GM21576 (cell line): ENCODE data around the gene GNAT2.
"Not testable (repeated sequence)": the region's sequence is repeated elsewhere in the genome, so short reads cannot be mapped to it uniquely, and the experiment has no call there.

Source experiments
- ATAC-seq: cut with Tn5 transposase; IDR thresholded peaks from one replicate; pipeline ENCODE4 v1.9.1; 2021; ENCODE audit warnings: mild to moderate bottlenecking, moderate library complexity; ENCODE audit not compliant: unreplicated experiment

The GNAT2 gene

DNA sequence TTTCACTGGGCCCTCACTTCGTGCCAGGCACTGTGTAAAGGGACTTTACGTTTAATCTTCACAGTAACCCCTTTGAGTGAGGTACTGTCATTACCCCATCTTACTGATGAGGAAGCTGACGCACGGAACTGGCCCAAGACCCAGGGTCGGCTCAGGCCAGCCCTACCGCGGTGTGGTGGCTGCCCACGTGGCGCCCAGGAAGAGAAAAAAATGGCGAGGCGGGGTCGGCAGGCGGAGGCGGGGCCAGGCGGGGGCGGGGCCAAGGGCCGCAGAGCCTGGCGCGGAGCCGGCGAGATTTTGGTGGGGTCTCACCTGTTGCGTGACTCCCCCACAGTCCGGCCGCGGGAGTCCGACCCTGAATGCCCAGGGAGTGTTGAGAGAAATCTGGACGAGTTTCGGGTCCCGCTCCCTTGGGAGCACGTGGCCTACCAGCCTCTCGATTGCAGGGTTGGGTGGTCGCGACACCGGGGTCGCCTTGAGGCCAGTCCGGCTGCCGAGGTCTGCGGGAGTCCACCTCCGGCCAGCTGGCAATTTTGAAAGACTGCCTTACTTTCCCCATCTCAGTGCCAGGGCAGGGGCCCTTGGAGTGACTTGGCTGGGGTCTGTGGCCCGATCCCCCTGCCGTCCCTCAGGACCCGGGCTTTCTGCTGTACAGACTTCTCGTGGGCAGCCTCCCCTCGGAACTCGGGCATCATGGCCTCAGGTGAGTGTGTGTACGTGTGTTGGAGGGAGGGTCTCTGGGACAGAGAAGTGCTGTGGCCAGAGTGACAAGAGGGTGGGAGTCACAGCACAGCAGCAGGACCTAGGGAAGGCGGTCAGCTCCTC, at the start of gene GNAT2, which contains the start of gene AMPD2:
GNAT2 (minus strand) TSS at position 41 of the 825 bp plus-strand sequence. CDS start 6,746 bp downstream, outside the sequence.
AMPD2 (plus strand) TSS at position 262 of the 825 bp plus-strand sequence. CDS start 1,339 bp downstream, outside the sequence.
- peak; percentile 51 for ATAC-seq

DNA sequence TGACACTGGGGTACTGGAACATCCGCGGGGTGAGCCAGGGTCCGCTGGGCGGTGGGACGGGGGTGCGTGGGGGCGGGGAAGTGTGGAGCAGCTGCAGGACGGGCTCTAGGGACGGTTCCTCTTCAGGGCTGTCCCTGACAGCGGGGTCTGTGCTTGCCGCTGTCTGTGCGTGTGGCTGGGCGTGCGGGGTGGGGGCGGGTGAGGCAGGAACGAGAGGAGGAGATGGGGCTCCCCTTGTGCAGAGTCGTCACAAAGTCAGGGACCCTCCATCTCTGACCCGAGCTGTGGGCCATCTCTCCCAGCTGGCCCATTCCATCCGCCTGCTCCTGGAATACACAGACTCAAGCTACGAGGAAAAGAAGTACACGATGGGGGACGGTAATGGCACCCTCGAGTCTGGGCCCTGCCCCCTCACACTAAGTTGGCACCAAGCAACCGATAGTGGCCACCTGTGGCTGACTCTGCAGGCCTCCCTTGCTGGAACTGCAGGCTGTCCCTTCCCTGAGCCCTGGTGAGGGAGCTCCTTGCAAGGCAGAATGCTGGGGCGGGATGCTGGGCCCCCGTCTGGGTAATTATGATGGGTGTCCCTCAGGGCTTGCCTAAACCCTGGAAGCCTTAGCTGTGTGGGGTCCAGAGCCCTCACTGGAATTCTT, 48.8 kb upstream of the GNAT2 start:
- no peak for ATAC-seq

DNA sequence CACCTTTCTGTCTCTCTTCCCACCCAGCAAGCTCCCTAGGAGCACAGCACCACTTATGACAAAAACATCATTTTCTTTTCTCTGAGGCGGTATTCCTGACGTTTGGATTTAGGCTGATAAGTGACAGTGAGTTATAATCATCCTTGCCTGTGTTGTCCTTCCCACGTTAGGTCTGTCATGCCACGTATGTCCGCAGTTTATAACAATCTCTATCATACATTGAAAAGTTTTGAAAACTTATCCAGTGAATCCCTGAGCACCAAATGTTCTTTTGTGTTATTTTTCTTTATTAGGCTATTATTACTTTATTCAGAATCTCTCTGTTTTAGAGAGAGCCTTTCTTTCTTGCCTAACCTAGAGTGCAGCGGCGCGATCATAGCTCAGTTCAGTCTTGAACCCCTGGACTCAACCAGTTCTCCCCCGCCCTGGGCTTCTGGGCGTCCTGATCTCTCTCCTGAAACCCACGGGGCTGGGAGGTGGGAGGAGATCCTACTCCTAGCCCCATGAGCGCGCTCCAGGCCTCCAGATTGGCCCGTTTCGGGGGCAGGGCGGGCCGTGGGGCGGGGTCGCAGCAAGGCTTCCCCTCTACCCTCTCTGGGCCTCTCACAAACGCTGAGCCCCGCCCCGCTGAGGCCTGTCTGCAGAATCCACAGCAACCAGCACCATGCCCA, 48.2 kb upstream of the GNAT2 start, which contains the start of gene GSTM2:
GSTM2 (plus strand) TSS at position 606 of the 671 bp plus-strand sequence; CDS start at position 665, 59 bp downstream.
- peak; percentile 87 for ATAC-seq

GRCh38 chr1:109664671-109665070, 45.3 kb upstream of the GNAT2 start:
- no peak for ATAC-seq

DNA sequence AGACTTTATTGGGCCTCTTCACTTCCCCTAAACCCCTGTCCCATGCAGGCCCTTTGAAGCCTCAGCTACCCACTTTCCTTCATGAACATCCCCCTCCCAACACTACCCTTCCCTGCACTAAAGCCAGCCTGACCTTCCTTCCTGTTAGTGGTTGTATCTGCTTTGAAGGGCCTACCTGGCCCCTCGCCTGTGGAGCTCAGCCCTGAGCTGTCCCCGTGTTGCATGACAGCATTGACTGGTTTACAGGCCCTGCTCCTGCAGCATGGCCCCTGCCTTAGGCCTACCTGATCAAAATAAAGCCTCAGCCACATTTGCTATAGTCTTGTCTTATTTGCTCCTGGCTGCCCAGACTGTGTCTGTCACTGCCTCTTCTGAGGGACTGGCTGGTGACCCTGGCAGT, 42.0 kb upstream of the GNAT2 start:
- ATAC-seq: no peak

- not testable (repeated sequence) for ATAC-seq
Observed at GRCh38 chr1:109660691-109661026, 41.2 kb upstream of the GNAT2 start.

- ATAC-seq: no peak
Observed at GRCh38 chr1:109659997-109660690, 40.7 kb upstream of the GNAT2 start.

- no peak for ATAC-seq
Observed at GRCh38 chr1:109659145-109659544, 39.7 kb upstream of the GNAT2 start.

DNA sequence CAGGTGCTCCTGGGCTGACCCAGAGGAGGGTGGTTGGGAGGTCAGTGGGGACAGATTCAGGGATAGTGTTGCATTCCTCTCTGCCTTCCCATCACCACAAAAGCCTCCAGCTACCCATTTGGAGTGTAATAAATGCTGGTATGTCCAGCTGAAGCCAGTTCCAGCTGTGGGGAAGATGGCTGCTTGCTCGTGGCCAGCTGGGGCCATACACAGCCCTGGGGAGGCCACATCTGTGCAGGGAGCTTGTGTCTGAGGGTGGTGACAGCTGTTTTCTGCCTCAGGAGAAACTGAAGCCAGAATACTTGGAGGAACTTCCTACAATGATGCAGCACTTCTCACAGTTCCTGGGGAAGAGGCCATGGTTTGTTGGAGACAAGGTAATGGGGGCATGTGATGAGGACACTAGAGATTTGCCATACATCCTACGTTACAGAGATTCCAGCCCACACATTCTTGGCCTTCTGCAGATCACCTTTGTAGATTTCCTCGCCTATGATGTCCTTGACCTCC, 39.2 kb upstream of the GNAT2 start:
- no peak for ATAC-seq

DNA sequence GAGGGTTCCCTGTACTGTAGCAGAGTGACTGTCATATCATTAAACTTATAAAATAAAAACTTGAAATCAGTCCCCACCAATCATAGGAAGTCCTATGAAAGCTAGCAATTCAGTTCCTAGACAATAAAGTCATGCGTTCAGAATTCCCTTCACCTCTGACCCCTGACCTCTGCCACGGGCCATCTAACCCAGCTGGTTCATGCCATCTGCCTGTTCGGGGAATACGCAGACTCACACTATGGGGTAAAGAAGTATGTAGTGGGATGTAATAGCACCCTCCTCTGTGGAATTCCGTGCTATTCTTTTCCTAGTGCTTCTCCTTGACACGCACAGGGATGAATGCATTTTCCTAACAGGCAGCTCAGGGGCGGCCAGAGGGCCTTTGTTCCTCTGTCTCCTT, 38.6 kb upstream of the GNAT2 start:
- ATAC-seq: no peak

- no peak for ATAC-seq
Observed at GRCh38 chr1:109657395-109657794, 38.0 kb upstream of the GNAT2 start.

- peak; percentile 84 for ATAC-seq
Observed at GRCh38 chr1:109655615-109656519, 36.5 kb upstream of the GNAT2 start, which contains the start of gene GSTM4. Gene GSTM4 (plus strand): TSS chr1:109656099. CDS start chr1:109656390, 291 bp downstream.

- ATAC-seq: no peak
Observed at GRCh38 chr1:109654519-109654918, 35.1 kb upstream of the GNAT2 start.

DNA sequence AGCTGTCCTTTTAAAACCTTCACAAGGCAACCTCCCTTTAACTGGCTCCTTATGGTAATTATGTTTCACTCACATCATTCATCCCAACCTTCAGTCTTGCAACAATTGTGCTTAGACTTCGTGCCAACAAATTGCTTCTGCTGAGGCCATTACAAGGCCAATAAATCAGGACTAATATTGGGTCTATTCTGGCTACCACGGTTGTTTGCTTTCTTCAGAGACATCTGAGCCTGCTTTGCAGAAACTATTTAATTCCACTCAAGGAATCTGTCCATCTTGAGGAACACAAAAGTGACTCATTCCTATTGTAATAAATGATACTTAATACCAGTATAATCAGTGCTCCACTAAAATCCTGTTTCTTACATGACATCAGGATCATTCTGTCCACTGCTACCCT, 33.9 kb upstream of the GNAT2 start:
- ATAC-seq: no peak

GRCh38 chr1:109652402-109652801, 33.0 kb upstream of the GNAT2 start:
- no peak for ATAC-seq

- ATAC-seq: no peak
Observed at GRCh38 chr1:109650609-109651008, 31.2 kb upstream of the GNAT2 start.

DNA sequence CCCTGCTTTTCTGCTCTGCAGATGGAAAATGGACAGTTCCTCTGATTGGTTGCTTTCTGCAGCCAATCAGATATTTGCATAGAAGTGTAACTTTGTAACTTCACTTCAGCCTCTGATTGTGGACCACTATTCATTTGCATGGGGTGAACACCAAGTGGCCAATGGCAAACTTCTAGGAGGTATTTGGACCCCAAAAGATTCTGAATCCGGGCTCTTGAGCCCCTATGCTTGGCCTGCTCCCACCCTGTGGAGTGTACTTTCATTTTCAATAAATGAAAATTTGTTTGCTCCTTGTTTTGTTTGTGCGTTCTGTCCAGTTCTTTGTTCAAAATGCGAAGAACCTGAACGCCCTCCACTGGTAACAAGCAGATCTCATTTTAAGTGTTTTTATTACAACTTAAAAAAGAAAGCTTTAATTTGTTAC, 30.1 kb upstream of the GNAT2 start:
- ATAC-seq: no peak

GRCh38 chr1:109644670-109645069, 25.3 kb upstream of the GNAT2 start:
- ATAC-seq: no peak

DNA sequence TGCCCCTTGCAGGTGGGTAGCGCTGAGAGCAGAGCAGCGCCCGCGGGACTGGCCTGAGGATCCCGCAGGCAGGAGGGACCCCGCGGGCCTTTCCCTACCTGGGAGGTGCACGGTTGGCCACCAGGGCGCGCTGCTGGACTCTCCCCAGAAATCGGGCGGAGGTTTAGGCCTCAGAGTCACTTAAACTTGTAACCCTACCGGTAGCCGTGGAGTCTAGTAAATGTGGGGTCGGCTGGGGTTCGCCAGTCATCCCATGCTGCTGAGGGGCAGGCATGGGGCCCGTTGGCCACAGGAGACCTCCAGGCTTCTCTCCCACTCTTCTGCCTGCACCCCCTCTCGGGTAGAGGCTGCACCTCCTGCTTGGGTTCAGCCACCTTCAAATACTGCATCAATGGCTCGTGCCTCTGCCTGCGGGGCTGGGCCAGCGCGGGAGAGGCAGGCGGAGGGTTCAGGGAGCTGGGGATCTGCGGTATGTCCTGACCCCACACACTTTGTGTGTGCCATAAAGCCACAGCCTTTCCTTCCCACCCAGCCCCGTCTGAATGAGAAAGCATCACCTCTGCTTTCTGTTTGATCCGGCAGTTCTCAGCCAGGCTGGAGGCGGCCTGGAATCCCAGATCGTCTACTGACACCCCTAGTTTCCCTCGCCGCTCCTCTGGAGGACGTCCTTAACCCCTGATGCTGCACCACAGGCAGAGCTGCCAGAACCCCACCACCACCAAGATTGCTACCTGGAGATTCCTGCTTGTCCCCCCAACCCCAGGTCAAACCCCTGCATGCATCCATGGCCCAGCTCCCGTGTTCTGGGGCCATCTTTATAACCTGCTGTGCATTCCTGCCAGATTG, 24.2 kb upstream of the GNAT2 start:
- peak; percentile 77 for ATAC-seq
